BLaER1 (cell line): ENCODE measurements around the gene CUX1.

Source experiments
- H3K27ac ChIP-seq: shearing (Covaris generic); formaldehyde crosslinking; 2 replicates; pipeline ENCODE4 v1.8.1; 2022
- H3K27me3 ChIP-seq: shearing (Covaris generic); formaldehyde crosslinking; 2 replicates; pipeline ENCODE4 v1.8.1; 2022
- H3K36me3 ChIP-seq: shearing (Covaris generic); formaldehyde crosslinking; 2 replicates; pipeline ENCODE4 v1.8.1; 2022
- H3K4me1 ChIP-seq: shearing (Covaris generic); formaldehyde crosslinking; 2 replicates; pipeline ENCODE4 v1.8.1; 2022
- H3K4me2 ChIP-seq: shearing (Covaris generic); formaldehyde crosslinking; 2 replicates; pipeline ENCODE4 v1.8.1; 2022
- H3K4me3 ChIP-seq: shearing (Covaris generic); formaldehyde crosslinking; 2 replicates; pipeline ENCODE4 v1.8.1; 2022
- H3K9ac ChIP-seq: shearing (Covaris generic); formaldehyde crosslinking; 2 replicates; pipeline ENCODE4 v1.8.1; 2022
- H3K9me3 ChIP-seq: shearing (Covaris generic); formaldehyde crosslinking; 2 replicates; pipeline ENCODE4 v1.8.1; 2022
- H4K20me1 ChIP-seq: shearing (Covaris generic); formaldehyde crosslinking; 2 replicates; pipeline ENCODE4 v1.8.1; 2022
- Cebpa-rat ChIP-seq: shearing (Covaris generic); IDR thresholded peaks from 2 replicates; pipeline ENCODE4 v1.8.1; 2022

CUX1 gene

GRCh38 chr7:102305414-102306268 lies 488.2 kb downstream of the CUX1 start:
- Histone ChIP-seq H3K27me3 (no peaks in the 10 kb centered on the region), H3K4me3 (no peak overlapping the region), H3K36me3 (peaks cover 47% of the 10 kb centered on the region), H4K20me1 (no peaks in the 10 kb centered on the region), H3K27ac (peak overlapping the region; percentile 93), H3K9me3 (no peaks in the 10 kb centered on the region), H3K4me2 (peak overlapping the region; percentile 94), H3K9ac (peak overlapping the region; percentile 25; the same call in 1 of the 2 replicates), H3K4me1 (peaks cover 89% of the 10 kb centered on the region)
- TF ChIP-seq Cebpa-rat = no peak

- Histone ChIP-seq H3K9ac (peak overlapping the region; percentile 73), H4K20me1 (no peaks in the 10 kb centered on the region), H3K4me1 (peaks cover 76% of the 10 kb centered on the region), H3K4me2 (peak overlapping the region; percentile 94), H3K9me3 (no peaks in the 10 kb centered on the region), H3K4me3 (peak overlapping the region; percentile 54), H3K36me3 (peaks cover 44% of the 10 kb centered on the region), H3K27me3 (no peaks in the 10 kb centered on the region), H3K27ac (peak overlapping the region; percentile 93)
- peak; percentile 89 for TF ChIP-seq Cebpa-rat
Observed at GRCh38 chr7:102306916-102307677, 489.7 kb downstream of the CUX1 start.

- H3K27ac ChIP-seq = peak overlapping the region; percentile 59
Observed at GRCh38 chr7:102310414-102310815, 493.0 kb downstream of the CUX1 start.

GRCh38 chr7:102312317-102312716 lies 494.9 kb downstream of the CUX1 start:
- H3K4me2 ChIP-seq = peak overlapping the region; percentile 86
- no peak overlapping the region for H3K4me3 ChIP-seq
- peaks cover 71% of the 10 kb centered on the region for H3K36me3 ChIP-seq

More at GRCh38 chr7:102310414-102310815, 493.0 kb downstream of the CUX1 start:
- H3K9me3 ChIP-seq = no peaks in the 10 kb centered on the region
- H3K36me3 ChIP-seq = peaks cover 57% of the 10 kb centered on the region
- no peak overlapping the region for H3K4me2 ChIP-seq
- no peaks in the 10 kb centered on the region for H3K27me3 ChIP-seq
- no peak for TF ChIP-seq Cebpa-rat
- H3K4me3 ChIP-seq = no peak overlapping the region
- no peaks in the 10 kb centered on the region for H4K20me1 ChIP-seq
- no peak overlapping the region for H3K9ac ChIP-seq
- peaks cover 59% of the 10 kb centered on the region for H3K4me1 ChIP-seq

GRCh38 chr7:102313997-102314780 lies 496.8 kb downstream of the CUX1 start:
- H3K4me1 ChIP-seq = peaks cover 25% of the 10 kb centered on the region
- H3K27me3 ChIP-seq = no peaks in the 10 kb centered on the region
- H3K4me3 ChIP-seq = no peak overlapping the region
- no peak overlapping the region for H3K9ac ChIP-seq
- H3K4me2 ChIP-seq = no peak overlapping the region
- H3K36me3 ChIP-seq = peaks cover 78% of the 10 kb centered on the region
- H3K9me3 ChIP-seq = no peaks in the 10 kb centered on the region
- TF ChIP-seq Cebpa-rat = no peak
- no peaks in the 10 kb centered on the region; the same call in 1 of the 2 replicates for H4K20me1 ChIP-seq
- H3K27ac ChIP-seq = peak overlapping the region; percentile 45

More at GRCh38 chr7:102312317-102312716, 494.9 kb downstream of the CUX1 start:
- TF ChIP-seq Cebpa-rat = no peak
- Histone ChIP-seq H3K27me3 (no peaks in the 10 kb centered on the region), H4K20me1 (no peaks in the 10 kb centered on the region), H3K9ac (peak overlapping the region; percentile 58), H3K4me1 (peaks cover 41% of the 10 kb centered on the region), H3K9me3 (no peaks in the 10 kb centered on the region), H3K27ac (peak overlapping the region; percentile 75)

GRCh38 chr7:102317231-102318059 lies 500.0 kb downstream of the CUX1 start:
- Histone ChIP-seq H3K9me3 (no peaks in the 10 kb centered on the region), H3K9ac (no peak overlapping the region), H3K27ac (no peak overlapping the region), H3K4me2 (no peak overlapping the region), H3K4me1 (peaks cover 47% of the 10 kb centered on the region), H3K36me3 (peaks cover 65% of the 10 kb centered on the region), H3K27me3 (peaks cover 14% of the 10 kb centered on the region), H4K20me1 (peaks cover 16% of the 10 kb centered on the region; the same call in 1 of the 2 replicates), H3K4me3 (no peak overlapping the region)
- no peak for TF ChIP-seq Cebpa-rat

GRCh38 chr7:102318482-102318971 lies 501.1 kb downstream of the CUX1 start:
- Histone ChIP-seq H3K27ac (no peak overlapping the region), H3K27me3 (peaks cover 14% of the 10 kb centered on the region), H3K36me3 (peaks cover 64% of the 10 kb centered on the region), H3K4me2 (no peak overlapping the region), H3K9ac (no peak overlapping the region), H3K4me3 (no peak overlapping the region), H3K9me3 (no peaks in the 10 kb centered on the region), H3K4me1 (peaks cover 42% of the 10 kb centered on the region), H4K20me1 (peaks cover 16% of the 10 kb centered on the region; the same call in 1 of the 2 replicates)
- TF ChIP-seq Cebpa-rat = no peak

GRCh38 chr7:102319671-102320070 lies 502.2 kb downstream of the CUX1 start:
- Histone ChIP-seq H4K20me1 (peaks cover 16% of the 10 kb centered on the region; the same call in 1 of the 2 replicates), H3K36me3 (peaks cover 53% of the 10 kb centered on the region), H3K9me3 (no peaks in the 10 kb centered on the region), H3K4me2 (peak overlapping the region; percentile 78), H3K27ac (no peak overlapping the region), H3K4me3 (no peak overlapping the region), H3K9ac (no peak overlapping the region), H3K4me1 (peaks cover 41% of the 10 kb centered on the region), H3K27me3 (peaks cover 14% of the 10 kb centered on the region)
- TF ChIP-seq Cebpa-rat = no peak
